GM19099 (cell line): ENCODE results near the gene TMEM9.

Experiments used
- POLR2A ChIP-seq: IDR thresholded peaks from 3 replicates; pipeline ENCODE4 v1.6.1; 2011; ENCODE audit warnings: low read depth; ENCODE audit not compliant: insufficient read length; ENCODE audit errors: extremely low read depth

TMEM9 gene

DNA sequence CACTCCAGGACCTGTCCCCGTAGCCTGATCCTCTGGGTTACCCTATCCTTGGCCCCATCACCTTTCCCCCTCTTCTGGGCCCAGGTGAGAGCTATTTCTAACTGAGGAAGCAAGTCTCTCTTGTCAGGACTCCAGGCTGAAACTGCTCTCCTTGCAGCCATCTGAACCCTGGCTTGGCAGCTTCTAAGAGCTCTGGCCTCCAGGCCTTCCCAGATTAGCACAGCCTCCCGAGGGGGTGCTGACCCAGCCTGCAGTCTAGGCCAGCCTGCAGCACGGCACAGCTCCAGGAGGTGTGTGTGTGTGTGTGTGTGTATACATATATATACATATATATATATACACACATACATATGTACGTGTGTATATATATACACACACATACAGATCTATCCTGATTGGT, 59.4 kb downstream of the TMEM9 start:
- no peak for TF ChIP-seq POLR2A

DNA sequence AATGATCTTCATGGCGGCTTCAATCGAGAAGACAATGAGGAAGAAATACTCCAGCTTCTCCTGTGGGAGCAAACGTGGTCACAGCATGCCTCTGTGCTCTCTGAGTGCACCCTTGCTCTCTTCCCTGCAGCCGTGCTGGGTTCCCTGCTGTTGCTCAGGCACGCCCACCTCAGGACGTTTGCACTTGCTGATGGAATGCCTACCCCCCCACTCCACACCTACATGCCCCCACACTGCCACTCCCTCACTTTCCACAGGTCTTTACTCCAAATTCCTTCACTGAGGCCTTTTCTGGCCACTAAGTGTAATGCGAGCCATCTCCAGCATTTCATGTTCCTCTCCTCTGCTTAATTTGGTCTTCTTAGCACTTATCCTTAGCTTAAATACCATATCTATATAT, 60.3 kb downstream of the TMEM9 start:
- TF ChIP-seq POLR2A, result no peak

DNA sequence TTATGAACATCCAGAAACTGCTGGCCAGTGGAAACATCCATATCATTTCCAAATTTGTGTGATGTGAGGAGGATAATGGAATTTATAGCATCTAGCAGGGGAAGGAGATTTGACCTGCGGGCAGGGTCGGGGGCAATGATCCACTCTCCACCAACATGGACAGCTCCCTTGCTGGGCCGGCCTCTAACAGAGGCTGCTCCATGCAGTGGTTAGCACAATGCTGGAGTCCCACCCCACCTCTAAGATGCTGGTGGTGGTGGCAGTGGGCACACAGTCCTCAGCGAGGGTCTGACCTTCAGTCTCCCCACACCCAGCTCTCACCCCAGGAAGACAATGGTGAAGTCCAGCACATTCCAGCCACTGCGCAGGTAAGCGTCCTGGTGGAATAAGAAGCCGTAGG, 60.7 kb downstream of the TMEM9 start:
- TF ChIP-seq POLR2A, result no peak

DNA sequence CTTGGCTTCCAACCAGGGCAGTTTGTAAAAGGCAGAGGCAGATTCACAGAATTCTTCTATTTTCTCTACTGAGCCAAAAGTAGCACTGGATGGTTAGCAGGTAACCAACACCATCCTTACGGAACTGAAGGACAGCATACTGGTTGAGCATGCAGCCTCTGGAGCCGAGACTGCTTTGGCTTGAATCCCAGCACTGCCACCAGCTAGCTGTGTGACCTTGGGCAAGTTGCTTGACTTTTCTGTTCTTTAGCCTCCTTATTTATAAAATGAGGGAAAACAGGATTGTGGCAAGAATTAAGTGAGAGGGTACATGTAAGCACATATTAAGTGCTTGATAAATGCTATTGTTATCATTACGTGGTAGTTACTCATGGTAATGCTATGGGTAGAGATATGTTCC, 61.5 kb downstream of the TMEM9 start:
- TF ChIP-seq POLR2A, result no peak

DNA sequence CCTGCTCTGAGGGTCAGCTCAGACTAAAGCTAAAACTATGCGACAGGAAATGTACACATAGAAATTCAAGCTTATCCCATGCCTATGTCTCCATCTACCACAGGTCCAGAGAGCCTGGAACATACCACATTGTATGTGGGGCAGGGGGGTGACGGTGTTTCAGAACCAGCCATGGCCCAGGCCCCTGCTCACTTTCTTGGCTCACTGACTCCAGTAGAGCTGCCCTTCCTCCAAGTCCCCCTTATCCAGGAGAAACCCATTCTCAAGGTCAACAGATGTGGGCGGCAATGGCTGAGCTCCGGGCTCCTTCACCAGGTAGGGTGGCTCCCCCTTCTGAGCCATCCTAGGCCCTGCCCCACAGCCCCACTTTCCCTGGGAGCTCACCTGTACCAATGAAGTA, 63.0 kb downstream of the TMEM9 start:
- TF ChIP-seq POLR2A, result no peak

DNA sequence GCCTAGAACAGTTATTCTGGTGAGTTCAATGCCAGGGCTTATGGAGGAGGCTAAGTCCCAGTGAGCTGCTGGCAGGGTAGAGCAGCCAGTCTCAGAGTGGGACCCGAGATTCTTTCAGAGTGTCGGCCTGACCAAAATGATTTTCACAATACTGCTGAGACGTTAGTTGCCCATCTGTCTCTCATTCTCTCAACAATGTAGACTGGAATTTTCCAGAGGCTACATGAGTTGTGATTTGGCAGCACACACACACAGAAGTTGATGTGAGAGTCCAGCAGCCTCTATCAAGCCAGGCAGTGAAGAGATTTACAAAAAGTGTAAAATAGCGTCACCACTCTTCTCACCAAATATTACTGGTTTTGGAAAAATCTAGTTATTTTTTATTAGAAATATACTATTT, 63.7 kb downstream of the TMEM9 start:
- TF ChIP-seq POLR2A, result no peak

DNA sequence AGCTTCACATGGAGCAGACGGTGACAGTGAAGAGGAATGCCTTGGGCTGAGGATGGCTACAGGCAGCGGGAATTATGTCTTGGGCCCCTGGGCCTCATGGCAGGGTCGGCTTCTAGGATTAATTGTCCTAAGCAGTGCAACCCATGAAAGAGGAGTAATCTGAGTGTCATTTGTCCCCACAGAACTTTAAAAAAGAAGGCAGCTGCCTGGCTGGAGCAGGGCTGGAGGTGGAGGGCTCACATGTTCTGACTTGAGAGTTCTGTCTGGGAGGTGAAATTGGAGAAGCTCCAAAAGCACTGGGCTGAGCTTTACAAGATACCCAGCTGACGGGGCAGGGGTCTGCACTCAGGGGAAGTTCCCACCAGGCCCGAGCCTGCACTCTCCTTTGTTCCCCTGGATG, 64.7 kb downstream of the TMEM9 start:
- no peak for TF ChIP-seq POLR2A

DNA sequence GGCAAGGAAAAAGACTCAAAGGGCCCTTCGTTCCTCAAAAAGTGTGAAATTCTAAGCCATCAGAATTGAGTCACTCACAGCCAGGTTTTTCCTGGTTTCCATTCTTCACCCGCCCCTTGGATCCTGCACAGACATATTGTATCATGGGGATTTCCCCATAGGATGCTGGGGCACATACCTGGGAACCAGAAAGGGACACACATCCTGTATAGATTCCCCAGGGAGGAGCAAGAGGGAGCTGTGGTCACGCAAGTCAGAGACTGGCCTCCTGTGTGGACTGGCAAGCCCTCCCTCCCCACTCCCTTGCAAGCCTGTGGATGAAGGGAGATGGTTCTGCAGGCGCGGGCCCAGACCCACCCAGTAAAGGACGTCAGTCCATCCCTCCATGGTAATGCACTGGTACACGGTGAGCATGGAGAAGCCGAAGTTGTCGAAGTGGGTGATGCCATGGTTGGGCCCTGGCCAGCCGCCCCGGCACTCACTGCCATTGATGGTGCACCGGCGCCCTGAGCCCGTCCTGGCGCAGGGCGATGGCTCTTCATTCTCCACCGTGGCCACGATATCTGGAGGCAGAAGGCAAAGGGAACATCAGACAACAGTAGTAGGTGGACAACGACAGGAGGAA, 65.3 kb downstream of the TMEM9 start:
- TF ChIP-seq POLR2A, result no peak

DNA sequence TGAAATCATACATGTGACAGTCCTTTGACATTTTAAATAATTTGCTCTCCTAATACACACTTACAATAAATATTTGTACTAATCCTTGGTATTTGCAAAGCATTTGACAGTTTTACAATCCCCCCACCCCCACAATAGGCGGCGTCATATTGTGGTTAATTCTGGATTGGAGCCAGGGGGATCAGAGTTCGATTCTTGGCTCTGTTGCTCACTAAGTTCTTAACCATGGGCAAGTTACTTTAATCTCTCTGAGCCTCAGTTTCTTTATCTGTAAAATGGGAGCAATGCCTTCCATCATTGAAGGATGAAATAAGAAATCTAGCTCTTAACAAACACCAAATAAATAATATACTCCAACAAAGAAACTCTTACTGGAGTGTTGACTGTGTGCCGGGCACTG, 65.9 kb downstream of the TMEM9 start:
- TF ChIP-seq POLR2A, result no peak

DNA sequence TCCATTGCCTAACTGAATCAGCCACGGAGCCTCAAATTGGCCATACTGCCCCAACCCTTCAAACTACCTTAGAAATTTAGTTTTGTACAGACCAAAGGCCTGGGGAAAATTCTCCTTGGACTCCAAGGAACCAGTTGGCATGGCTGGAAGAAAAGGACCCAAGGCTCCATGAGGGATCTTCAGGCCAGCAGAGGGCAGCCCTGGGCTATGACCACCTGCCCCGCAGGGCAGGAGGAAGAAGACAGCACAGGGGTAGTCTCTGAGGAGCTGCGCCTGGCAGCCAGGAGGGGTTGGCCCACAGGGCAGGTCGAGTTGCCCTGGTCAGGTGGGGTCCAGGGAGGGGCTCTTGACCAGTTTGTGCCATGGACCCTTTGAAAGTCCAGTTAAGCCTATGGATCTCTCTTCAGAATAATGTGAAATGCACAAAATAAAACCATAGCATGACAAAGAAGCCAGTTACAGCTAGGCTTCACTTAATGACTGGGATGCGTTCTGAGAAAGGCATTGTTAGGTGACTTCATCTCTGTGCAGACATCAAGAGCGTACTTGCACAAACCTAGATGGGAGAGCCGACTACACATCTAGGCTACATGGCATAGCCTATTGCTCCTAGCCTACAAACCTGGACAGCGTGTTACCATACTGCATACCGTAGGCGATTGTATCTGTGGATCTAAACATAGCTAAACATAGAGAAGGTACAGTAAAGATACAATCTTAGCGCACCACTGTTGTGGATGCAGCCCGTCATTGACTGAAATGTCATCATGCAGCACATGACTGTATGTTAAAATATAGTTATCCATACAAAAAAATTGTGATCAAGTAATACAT, 68.2 kb downstream of the TMEM9 start:
- no peak for TF ChIP-seq POLR2A
